A673 (cell line): ENCODE results near the gene ARHGAP32. TPM values are rescaled to one million over a fixed set of nuclear protein-coding genes. Genes with fewer than 3 reads are reported as not detected.

ENCODE experiments used
- BruUV-seq: library from RNA; stranded (reverse); fragments of 400-500 nt; replicated peaks from 2 replicates; lab custom pipeline; 2021; lab: Mats Ljungman, UMichigan
- CTCF ChIA-PET: fragments of 300-600 bp; sonication (Branson Sonifier 250); formaldehyde crosslinking; loops from one replicate; lab custom pipeline; 2022; ENCODE audit warnings: antibody characterized with exemption; lab: Charles Lee
- POLR2A ChIA-PET: fragments of 300-600 bp; sonication (Branson Sonifier 250); formaldehyde crosslinking; loops from one replicate; lab custom pipeline; 2022; ENCODE audit warnings: antibody characterized with exemption; ENCODE audit not compliant: low non-redundant PET; lab: Charles Lee
- DNase-seq: peaks from one replicate; pipeline ENCODE4 v3.0.0-alpha.2; 2015; ENCODE audit warnings: low spot score
- H3K27ac ChIP-seq: fragments of 200-600 bp; sonication (generic); 2 replicates; pipeline ENCODE4 v1.5.1; 2016; ENCODE audit warnings: mixed run types, low read depth, mild to moderate bottlenecking, mixed read lengths, antibody characterized with exemption, low read length; ENCODE audit not compliant: poor library complexity, severe bottlenecking
- H3K27me3 ChIP-seq: fragments of 200-600 bp; sonication (generic); replicated peaks from 2 replicates; pipeline ENCODE4 v1.6.1; 2017; ENCODE audit warnings: mixed run types, low read depth, mild to moderate bottlenecking, mixed read lengths, antibody characterized with exemption, low read length; ENCODE audit not compliant: insufficient read depth, poor library complexity
- H3K36me3 ChIP-seq: fragments of 200-600 bp; sonication (generic); 2 replicates; pipeline ENCODE4 v1.6.1; 2016; ENCODE audit warnings: mixed run types, mild to moderate bottlenecking, mixed read lengths, antibody characterized with exemption, low read length; ENCODE audit not compliant: insufficient read depth, poor library complexity, severe bottlenecking
- H3K4me1 ChIP-seq: fragments of 200-600 bp; sonication (generic); 2 replicates; pipeline ENCODE4 v1.6.1; 2017; ENCODE audit warnings: mixed run types, mild to moderate bottlenecking, mixed read lengths, antibody characterized with exemption, low read length; ENCODE audit not compliant: insufficient read depth, poor library complexity, severe bottlenecking
- H3K4me3 ChIP-seq: fragments of 200-600 bp; sonication (generic); 2 replicates; pipeline ENCODE4 v1.5.1; 2016; ENCODE audit warnings: low read depth, mixed run types, mild to moderate bottlenecking, mixed read lengths, low read length; ENCODE audit not compliant: poor library complexity, severe bottlenecking
- H3K9me3 ChIP-seq: fragments of 200-600 bp; sonication (generic); 2 replicates; pipeline ENCODE4 v1.6.1; 2016; ENCODE audit warnings: mixed run types, low read depth, mild to moderate bottlenecking, mixed read lengths, antibody characterized with exemption, low read length; ENCODE audit not compliant: poor library complexity, severe bottlenecking
- EZH2 ChIP-seq: fragments of 200-600 bp; sonication (generic); IDR thresholded peaks from 2 replicates; pipeline ENCODE4 v1.6.1; 2017; ENCODE audit warnings: borderline replicate concordance, low read depth, mild to moderate bottlenecking, mixed read lengths, antibody characterized with exemption, low read length; ENCODE audit not compliant: poor library complexity, severe bottlenecking
- intact Hi-C: fragments of 100-400 bp; cut with micrococcal nuclease; formaldehyde crosslinking; loops from one replicate; pipeline ENCODE4 v1.10.0; 2022; ENCODE audit not compliant: unreplicated experiment
- total RNA-seq: library from RNA; stranded (reverse); gene quantifications from 2 replicates; pipeline ENCODE4 v1.2.3, GENCODE V29; 2021
- TF ChIP-seq, protein P1 (sequence below): fragments of 300-800, 200-600 bp; sonication (generic); conservative IDR thresholded peaks from 2 replicates; pipeline ENCODE4 v1.5.1; 2017; ENCODE audit warnings: low read depth, mild to moderate bottlenecking, antibody characterized with exemption, low read length, moderate library complexity, mixed read lengths

Gene ARHGAP32
- total RNA-seq, 1 experiment from 2014 or later: 42.8 TPM

DNA sequence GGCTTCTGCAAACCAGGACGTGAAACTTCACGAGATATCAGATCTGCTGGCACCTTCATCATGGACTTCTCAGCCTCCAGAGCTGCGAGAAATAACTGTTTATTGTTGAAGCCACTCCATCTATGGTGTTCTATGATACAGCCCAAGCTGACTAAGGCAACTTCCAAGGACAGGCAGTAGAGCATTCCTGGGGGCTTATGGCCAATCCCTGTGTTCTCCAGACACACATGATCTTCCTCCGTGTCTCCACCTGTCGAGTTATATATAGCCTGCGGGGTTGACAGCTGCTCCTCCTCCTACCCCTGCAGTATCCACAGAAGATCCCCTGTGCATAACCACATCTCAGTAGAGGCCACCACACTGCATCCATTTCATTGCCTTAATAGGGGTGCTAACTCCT is 260.5 kb downstream of the ARHGAP32 start:
- no TSS peak for BruUV-seq
- Histone ChIP-seq H3K27ac (no peak overlapping the region), H3K4me3 (no peak overlapping the region), H3K27me3 (no peaks in the 10 kb centered on the region), H3K4me1 (peaks cover 6% of the 10 kb centered on the region), H3K36me3 (no peaks in the 10 kb centered on the region), H3K9me3 (no peaks in the 10 kb centered on the region)
- TF ChIP-seq, protein P1, sequence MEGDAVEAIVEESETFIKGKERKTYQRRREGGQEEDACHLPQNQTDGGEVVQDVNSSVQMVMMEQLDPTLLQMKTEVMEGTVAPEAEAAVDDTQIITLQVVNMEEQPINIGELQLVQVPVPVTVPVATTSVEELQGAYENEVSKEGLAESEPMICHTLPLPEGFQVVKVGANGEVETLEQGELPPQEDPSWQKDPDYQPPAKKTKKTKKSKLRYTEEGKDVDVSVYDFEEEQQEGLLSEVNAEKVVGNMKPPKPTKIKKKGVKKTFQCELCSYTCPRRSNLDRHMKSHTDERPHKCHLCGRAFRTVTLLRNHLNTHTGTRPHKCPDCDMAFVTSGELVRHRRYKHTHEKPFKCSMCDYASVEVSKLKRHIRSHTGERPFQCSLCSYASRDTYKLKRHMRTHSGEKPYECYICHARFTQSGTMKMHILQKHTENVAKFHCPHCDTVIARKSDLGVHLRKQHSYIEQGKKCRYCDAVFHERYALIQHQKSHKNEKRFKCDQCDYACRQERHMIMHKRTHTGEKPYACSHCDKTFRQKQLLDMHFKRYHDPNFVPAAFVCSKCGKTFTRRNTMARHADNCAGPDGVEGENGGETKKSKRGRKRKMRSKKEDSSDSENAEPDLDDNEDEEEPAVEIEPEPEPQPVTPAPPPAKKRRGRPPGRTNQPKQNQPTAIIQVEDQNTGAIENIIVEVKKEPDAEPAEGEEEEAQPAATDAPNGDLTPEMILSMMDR: no peak
- no peak for TF ChIP-seq EZH2
- no peak for DNase-seq
- CTCF ChIA-PET: no interaction called here
- POLR2A ChIA-PET: no interaction called here
- intact Hi-C loops: no loop called here

DNA sequence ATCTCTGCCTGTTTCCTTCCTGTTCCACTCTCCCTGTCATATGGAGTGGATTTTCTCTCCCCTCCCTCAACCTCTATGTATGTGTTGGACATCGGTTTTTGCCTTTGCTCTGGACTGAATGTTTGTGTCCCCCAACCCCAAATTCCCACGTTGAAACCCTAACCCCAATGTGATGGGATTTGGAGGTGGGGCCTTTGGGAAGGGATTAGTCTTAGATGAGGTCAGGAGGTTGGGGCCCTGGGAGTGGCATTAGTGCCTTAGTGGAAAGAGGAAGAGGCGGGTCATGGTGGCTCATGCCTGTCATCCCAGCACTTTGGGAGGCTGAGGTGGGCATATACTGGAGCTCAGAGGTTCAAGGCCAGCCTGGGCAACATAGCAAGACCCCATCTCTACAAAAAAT is 261.1 kb downstream of the ARHGAP32 start:
- Histone ChIP-seq H3K4me3 (no peak overlapping the region), H3K27me3 (no peaks in the 10 kb centered on the region), H3K27ac (no peak overlapping the region), H3K4me1 (peaks cover 9% of the 10 kb centered on the region), H3K36me3 (no peaks in the 10 kb centered on the region), H3K9me3 (no peaks in the 10 kb centered on the region)
- DNase-seq: no peak
- no TSS peak for BruUV-seq
- ChIA-PET CTCF (no interaction called here), POLR2A (no interaction called here)
- intact Hi-C loops: no loop called here
- TF ChIP-seq, protein P1: no peak
- TF ChIP-seq EZH2: no peak

DNA sequence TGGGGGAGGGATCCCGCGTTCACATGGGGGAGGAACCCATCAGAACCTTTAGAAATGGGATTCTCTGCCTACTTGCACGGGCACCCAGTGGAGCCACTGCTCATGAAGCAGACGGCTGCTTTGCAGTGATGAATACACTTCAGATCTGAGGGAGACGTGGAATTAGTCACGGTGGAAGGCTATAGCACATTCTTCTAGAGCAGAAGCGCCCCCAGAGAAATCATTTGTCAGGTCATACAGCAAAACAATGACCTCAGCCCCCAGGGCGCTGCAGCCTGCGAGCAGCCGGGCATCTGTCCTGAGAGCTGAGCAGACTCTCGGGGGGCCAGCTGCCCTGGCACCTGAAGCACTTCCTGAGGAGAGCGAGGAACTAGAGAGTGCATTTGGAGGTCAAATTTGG is 262.1 kb downstream of the ARHGAP32 start:
- ChIA-PET CTCF (no interaction called here), POLR2A (no interaction called here)
- Histone ChIP-seq H3K27me3 (no peaks in the 10 kb centered on the region), H3K4me3 (no peak overlapping the region), H3K9me3 (no peaks in the 10 kb centered on the region), H3K36me3 (no peaks in the 10 kb centered on the region), H3K27ac (no peak overlapping the region), H3K4me1 (peaks cover 9% of the 10 kb centered on the region)
- DNase-seq: peak; percentile 45
- TF ChIP-seq, protein P1: no peak
- no peak for TF ChIP-seq EZH2
- intact Hi-C loops: no loop called here
- BruUV-seq: no TSS peak
